Activated T-helper 1 cell treated with Interleukin-2 at 50 U/mL for 16 hours (primary cell): Measurements from ENCODE around the gene CCR5AS.

Experiments
- DNase-seq: peaks from one replicate; pipeline ENCODE4 v3.0.0-alpha.2; 2020; ENCODE audit warnings: low read depth

Gene CCR5AS

GRCh38 chr3:46378426-46378942 is 28.4 kb downstream of the CCR5AS start:
- peak; percentile 28 for DNase-seq

- DNase-seq, result no peak
These were observed 31.1 kb downstream of the CCR5AS start for GRCh38 chr3:46375814-46376213.

- DNase-seq, result no peak
These were observed 31.6 kb downstream of the CCR5AS start for GRCh38 chr3:46375218-46375617.

- DNase-seq, result no peak
These were observed 32.1 kb downstream of the CCR5AS start for GRCh38 chr3:46374755-46375154.

- DNase-seq, result no peak
These were observed 34.1 kb downstream of the CCR5AS start for GRCh38 chr3:46372492-46373359.

- no peak for DNase-seq
These were observed 35.1 kb downstream of the CCR5AS start for GRCh38 chr3:46371519-46372340.

- DNase-seq, result no peak
These were observed 35.9 kb downstream of the CCR5AS start, which contains the start of gene CCR5 for GRCh38 chr3:46370839-46371518. Gene CCR5, plus strand, starts transcription at chr3:46370946. Its CDS starts 1,957 bp downstream, at chr3:46372903.

GRCh38 chr3:46369675-46370132 is 37.2 kb downstream of the CCR5AS start:
- DNase-seq, result no peak

- no peak for DNase-seq
These were observed 37.7 kb downstream of the CCR5AS start for GRCh38 chr3:46369151-46369550.

- peak; percentile 48 for DNase-seq
These were observed 38.3 kb downstream of the CCR5AS start for GRCh38 chr3:46368569-46368968.

GRCh38 chr3:46367811-46368210 is 39.1 kb downstream of the CCR5AS start:
- no peak for DNase-seq

- DNase-seq, result no peak
These were observed 40.9 kb downstream of the CCR5AS start for GRCh38 chr3:46365737-46366524.

GRCh38 chr3:46365041-46365440 is 41.8 kb downstream of the CCR5AS start:
- DNase-seq, result no peak

GRCh38 chr3:46361408-46362283 is 45.2 kb downstream of the CCR5AS start:
- no peak for DNase-seq

GRCh38 chr3:46360907-46361306 is 46.0 kb downstream of the CCR5AS start:
- no peak for DNase-seq

GRCh38 chr3:46359733-46360493 is 47.0 kb downstream of the CCR5AS start:
- DNase-seq, result no peak

GRCh38 chr3:46358466-46358865 is 48.4 kb downstream of the CCR5AS start:
- no peak for DNase-seq

- no peak for DNase-seq
These were observed 50.0 kb downstream of the CCR5AS start for GRCh38 chr3:46356909-46357308.

- DNase-seq, result no peak
These were observed 50.6 kb downstream of the CCR5AS start for GRCh38 chr3:46356276-46356675.
